WTC11 (cell line): ENCODE results near the gene GABRG3.

Experiments
- CBFB ChIP-seq: sonication (generic); formaldehyde crosslinking; IDR thresholded peaks from 2 replicates; pipeline ENCODE4 v1.8.1; 2022; ENCODE audit warnings: mild to moderate bottlenecking, low read depth, missing genetic modification reagents
- CTCF ChIP-seq: fragments of 200-600 bp; IDR thresholded peaks from 2 replicates; pipeline ENCODE4 v1.8.0; 2022; ENCODE audit warnings: antibody characterized with exemption
- FOXP4 ChIP-seq: sonication (generic); formaldehyde crosslinking; IDR thresholded peaks from 2 replicates; pipeline ENCODE4 v1.8.0; 2022; ENCODE audit warnings: mild to moderate bottlenecking, missing genetic modification reagents
- HMGXB4 ChIP-seq: sonication (generic); formaldehyde crosslinking; IDR thresholded peaks from 2 replicates; pipeline ENCODE4 v1.8.1; 2023; ENCODE audit warnings: mild to moderate bottlenecking, moderate library complexity, missing genetic modification reagents
- JUN ChIP-seq: sonication (generic); formaldehyde crosslinking; IDR thresholded peaks from 2 replicates; pipeline ENCODE4 v1.8.0; 2023; ENCODE audit warnings: mild to moderate bottlenecking, missing genetic modification reagents
- MYBL2 ChIP-seq: sonication (generic); formaldehyde crosslinking; IDR thresholded peaks from 2 replicates; pipeline ENCODE4 v1.8.1; 2023; ENCODE audit warnings: mild to moderate bottlenecking, moderate library complexity, missing genetic modification reagents
- NR2C2 ChIP-seq: sonication (generic); formaldehyde crosslinking; IDR thresholded peaks from 2 replicates; pipeline ENCODE4 v1.8.0; 2022; ENCODE audit warnings: mild to moderate bottlenecking, missing genetic modification reagents
- TCF7 ChIP-seq: sonication (generic); formaldehyde crosslinking; IDR thresholded peaks from 2 replicates; pipeline ENCODE4 v1.8.0; 2022; ENCODE audit warnings: mild to moderate bottlenecking, low read depth, missing genetic modification reagents, moderate library complexity
- TEAD4 ChIP-seq: sonication (generic); formaldehyde crosslinking; IDR thresholded peaks from 2 replicates; pipeline ENCODE4 v1.8.0; 2022; ENCODE audit warnings: mild to moderate bottlenecking, missing genetic modification reagents
- USF2 ChIP-seq: sonication (generic); formaldehyde crosslinking; IDR thresholded peaks from 2 replicates; pipeline ENCODE4 v1.8.1; 2023; ENCODE audit warnings: mild to moderate bottlenecking, missing genetic modification reagents, moderate library complexity
- ZNF121 ChIP-seq: sonication (generic); formaldehyde crosslinking; IDR thresholded peaks from 2 replicates; pipeline ENCODE4 v1.8.0; 2023; ENCODE audit warnings: missing genetic modification reagents
- ZNF281 ChIP-seq: sonication (generic); formaldehyde crosslinking; IDR thresholded peaks from 2 replicates; pipeline ENCODE4 v1.8.0; 2023; ENCODE audit warnings: mild to moderate bottlenecking, missing genetic modification reagents
- TF ChIP-seq, protein P1 (sequence below): sonication (generic); formaldehyde crosslinking; IDR thresholded peaks from 2 replicates; pipeline ENCODE4 v1.8.1; 2023; ENCODE audit warnings: mild to moderate bottlenecking, missing genetic modification reagents
- TF ChIP-seq, protein P2 (sequence below): sonication (generic); formaldehyde crosslinking; IDR thresholded peaks from 2 replicates; pipeline ENCODE4 v1.8.0; 2022; ENCODE audit warnings: missing genetic modification reagents

DNA sequence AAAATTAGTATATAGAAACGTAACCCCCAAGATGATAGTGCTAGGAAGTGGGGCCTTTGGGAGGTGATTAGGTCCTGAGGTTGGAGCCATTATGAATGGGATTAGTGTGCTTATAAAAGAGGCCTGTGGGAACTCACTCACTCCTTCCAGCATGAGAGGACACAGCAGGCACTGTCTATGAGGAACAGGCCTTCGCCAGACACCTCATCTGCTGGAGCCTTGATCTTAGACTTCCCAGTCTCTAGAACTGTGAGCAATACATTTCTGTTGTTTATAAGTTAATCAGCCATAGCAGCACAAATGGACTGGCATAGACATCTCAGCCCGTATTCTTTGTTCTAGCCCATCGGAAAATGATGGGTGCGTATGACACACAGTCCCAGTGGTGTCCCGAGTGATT, 152.3 kb downstream of the GABRG3 start:
- TF ChIP-seq JUN (CRISPR knock-in tag): no peak
- no peak for TF ChIP-seq CTCF
- TF ChIP-seq, protein P1, sequence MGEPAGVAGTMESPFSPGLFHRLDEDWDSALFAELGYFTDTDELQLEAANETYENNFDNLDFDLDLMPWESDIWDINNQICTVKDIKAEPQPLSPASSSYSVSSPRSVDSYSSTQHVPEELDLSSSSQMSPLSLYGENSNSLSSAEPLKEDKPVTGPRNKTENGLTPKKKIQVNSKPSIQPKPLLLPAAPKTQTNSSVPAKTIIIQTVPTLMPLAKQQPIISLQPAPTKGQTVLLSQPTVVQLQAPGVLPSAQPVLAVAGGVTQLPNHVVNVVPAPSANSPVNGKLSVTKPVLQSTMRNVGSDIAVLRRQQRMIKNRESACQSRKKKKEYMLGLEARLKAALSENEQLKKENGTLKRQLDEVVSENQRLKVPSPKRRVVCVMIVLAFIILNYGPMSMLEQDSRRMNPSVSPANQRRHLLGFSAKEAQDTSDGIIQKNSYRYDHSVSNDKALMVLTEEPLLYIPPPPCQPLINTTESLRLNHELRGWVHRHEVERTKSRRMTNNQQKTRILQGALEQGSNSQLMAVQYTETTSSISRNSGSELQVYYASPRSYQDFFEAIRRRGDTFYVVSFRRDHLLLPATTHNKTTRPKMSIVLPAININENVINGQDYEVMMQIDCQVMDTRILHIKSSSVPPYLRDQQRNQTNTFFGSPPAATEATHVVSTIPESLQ: no peak
- TF ChIP-seq ZNF121: no peak
- no peak for TF ChIP-seq HMGXB4
- no peak for TF ChIP-seq USF2 (CRISPR knock-in tag)
- no peak for TF ChIP-seq NR2C2 (CRISPR knock-in tag)
- TF ChIP-seq, protein P2, sequence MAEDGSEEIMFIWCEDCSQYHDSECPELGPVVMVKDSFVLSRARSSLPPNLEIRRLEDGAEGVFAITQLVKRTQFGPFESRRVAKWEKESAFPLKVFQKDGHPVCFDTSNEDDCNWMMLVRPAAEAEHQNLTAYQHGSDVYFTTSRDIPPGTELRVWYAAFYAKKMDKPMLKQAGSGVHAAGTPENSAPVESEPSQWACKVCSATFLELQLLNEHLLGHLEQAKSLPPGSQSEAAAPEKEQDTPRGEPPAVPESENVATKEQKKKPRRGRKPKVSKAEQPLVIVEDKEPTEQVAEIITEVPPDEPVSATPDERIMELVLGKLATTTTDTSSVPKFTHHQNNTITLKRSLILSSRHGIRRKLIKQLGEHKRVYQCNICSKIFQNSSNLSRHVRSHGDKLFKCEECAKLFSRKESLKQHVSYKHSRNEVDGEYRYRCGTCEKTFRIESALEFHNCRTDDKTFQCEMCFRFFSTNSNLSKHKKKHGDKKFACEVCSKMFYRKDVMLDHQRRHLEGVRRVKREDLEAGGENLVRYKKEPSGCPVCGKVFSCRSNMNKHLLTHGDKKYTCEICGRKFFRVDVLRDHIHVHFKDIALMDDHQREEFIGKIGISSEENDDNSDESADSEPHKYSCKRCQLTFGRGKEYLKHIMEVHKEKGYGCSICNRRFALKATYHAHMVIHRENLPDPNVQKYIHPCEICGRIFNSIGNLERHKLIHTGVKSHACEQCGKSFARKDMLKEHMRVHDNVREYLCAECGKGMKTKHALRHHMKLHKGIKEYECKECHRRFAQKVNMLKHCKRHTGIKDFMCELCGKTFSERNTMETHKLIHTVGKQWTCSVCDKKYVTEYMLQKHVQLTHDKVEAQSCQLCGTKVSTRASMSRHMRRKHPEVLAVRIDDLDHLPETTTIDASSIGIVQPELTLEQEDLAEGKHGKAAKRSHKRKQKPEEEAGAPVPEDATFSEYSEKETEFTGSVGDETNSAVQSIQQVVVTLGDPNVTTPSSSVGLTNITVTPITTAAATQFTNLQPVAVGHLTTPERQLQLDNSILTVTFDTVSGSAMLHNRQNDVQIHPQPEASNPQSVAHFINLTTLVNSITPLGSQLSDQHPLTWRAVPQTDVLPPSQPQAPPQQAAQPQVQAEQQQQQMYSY (CRISPR knock-in tag): no peak
- no peak for TF ChIP-seq ZNF281 (CRISPR knock-in tag)
- no peak for TF ChIP-seq TCF7
- no peak for TF ChIP-seq FOXP4
- no peak for TF ChIP-seq TEAD4 (CRISPR knock-in tag)
- TF ChIP-seq MYBL2 (CRISPR knock-in tag): no peak
- no peak for TF ChIP-seq CBFB
